ENCODE data around the gene CRAT. TPM values are rescaled to one million over a fixed set of nuclear protein-coding genes. Genes with fewer than 3 reads are reported as not detected.

Gene CRAT
- total and polyA plus RNA-seq, 2 experiments from 2014 or later, result 4.6 to 9.9 TPM

DNA sequence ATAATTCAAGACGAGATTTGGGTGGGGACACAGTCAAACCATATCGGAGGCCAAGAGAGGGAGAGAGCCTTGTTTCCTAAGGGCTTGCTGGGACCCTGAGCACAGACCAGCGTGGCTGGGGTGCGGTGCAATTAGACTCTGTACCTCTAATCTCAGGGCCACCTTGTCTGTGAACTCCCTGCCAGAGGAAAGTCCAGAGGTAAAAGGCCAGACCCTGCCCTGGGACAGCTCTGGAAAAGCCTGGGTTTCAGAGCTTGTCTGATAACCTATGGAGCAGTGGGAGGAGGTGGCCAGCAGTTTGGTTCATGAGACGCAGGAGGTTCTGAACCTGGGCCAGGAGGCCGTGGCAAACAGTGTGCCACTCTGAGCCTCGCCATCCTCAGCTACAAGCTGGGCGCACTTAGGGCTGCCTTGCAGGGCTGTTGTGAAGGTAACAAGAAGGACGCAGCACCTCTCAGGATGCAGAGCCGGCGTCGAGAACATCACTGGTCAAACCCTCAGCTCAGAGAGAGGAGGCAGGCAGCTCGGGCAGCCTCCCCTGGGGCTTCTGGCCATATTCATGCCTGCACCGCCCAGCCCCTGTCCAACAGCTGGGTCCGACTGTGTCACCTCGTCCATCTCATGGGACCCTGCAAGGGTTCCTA lies 34.5 kb downstream of the CRAT start:
- Histone ChIP-seq H3K79me2 (replicated peaks; ENCODE audit: insufficient read depth) (peaks cover 11% of the 10 kb centered on the region), H3K27ac (ENCODE audit: low read depth) (no peak overlapping the region), H3K27me3 (ENCODE audit: insufficient read depth) (no peaks in the 10 kb centered on the region), H3F3A (replicated peaks; ENCODE audit: low read depth) (0 out of 2 replicates have a peak, but pooled peaks cover 6% of the 10 kb centered on the region), H3K36me3 (ENCODE audit: insufficient read depth) (no peaks in the 10 kb centered on the region), H2AFZ (no peak overlapping the region), H3K4me2 (no peak overlapping the region), H4K20me1 (replicated peaks; ENCODE audit: insufficient read depth) (no peaks in the 10 kb centered on the region), H3K4me1 (ENCODE audit: insufficient read depth) (peaks cover 18% of the 10 kb centered on the region), H3K4me3 (no peak overlapping the region), H3K9me2 (ENCODE audit: insufficient read depth) (no peaks in the 10 kb centered on the region)
- Mint-ChIP-seq H3K27ac (no peak overlapping the region), H3K4me3 (no peak overlapping the region), H3K4me1 (peaks cover 22% of the 10 kb centered on the region), H3K36me3 (ENCODE audit: low read depth) (no peaks in the 10 kb centered on the region; the same call in 2 of the 3 replicates), H3K9me3 (no peaks in the 10 kb centered on the region), H3K27me3 (ENCODE audit: insufficient read depth, low read depth, poor library complexity) (peaks cover 12% of the 10 kb centered on the region)
- TF ChIP-seq, protein P1, sequence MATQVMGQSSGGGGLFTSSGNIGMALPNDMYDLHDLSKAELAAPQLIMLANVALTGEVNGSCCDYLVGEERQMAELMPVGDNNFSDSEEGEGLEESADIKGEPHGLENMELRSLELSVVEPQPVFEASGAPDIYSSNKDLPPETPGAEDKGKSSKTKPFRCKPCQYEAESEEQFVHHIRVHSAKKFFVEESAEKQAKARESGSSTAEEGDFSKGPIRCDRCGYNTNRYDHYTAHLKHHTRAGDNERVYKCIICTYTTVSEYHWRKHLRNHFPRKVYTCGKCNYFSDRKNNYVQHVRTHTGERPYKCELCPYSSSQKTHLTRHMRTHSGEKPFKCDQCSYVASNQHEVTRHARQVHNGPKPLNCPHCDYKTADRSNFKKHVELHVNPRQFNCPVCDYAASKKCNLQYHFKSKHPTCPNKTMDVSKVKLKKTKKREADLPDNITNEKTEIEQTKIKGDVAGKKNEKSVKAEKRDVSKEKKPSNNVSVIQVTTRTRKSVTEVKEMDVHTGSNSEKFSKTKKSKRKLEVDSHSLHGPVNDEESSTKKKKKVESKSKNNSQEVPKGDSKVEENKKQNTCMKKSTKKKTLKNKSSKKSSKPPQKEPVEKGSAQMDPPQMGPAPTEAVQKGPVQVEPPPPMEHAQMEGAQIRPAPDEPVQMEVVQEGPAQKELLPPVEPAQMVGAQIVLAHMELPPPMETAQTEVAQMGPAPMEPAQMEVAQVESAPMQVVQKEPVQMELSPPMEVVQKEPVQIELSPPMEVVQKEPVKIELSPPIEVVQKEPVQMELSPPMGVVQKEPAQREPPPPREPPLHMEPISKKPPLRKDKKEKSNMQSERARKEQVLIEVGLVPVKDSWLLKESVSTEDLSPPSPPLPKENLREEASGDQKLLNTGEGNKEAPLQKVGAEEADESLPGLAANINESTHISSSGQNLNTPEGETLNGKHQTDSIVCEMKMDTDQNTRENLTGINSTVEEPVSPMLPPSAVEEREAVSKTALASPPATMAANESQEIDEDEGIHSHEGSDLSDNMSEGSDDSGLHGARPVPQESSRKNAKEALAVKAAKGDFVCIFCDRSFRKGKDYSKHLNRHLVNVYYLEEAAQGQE (IDR thresholded peaks at IDR 0.05; ENCODE audit: unreplicated experiment), result no peak
- no peak for TF ChIP-seq ZNF114 (CRISPR knock-in tag; IDR thresholded peaks at IDR 0.05)
- TF ChIP-seq, protein P2, sequence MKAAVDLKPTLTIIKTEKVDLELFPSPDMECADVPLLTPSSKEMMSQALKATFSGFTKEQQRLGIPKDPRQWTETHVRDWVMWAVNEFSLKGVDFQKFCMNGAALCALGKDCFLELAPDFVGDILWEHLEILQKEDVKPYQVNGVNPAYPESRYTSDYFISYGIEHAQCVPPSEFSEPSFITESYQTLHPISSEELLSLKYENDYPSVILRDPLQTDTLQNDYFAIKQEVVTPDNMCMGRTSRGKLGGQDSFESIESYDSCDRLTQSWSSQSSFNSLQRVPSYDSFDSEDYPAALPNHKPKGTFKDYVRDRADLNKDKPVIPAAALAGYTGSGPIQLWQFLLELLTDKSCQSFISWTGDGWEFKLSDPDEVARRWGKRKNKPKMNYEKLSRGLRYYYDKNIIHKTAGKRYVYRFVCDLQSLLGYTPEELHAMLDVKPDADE (IDR thresholded peaks at IDR 0.05), result no peak
- no peak for TF ChIP-seq JUNB (IDR thresholded peaks at IDR 0.05; ENCODE audit: unreplicated experiment)
- no peak for TF ChIP-seq CREB1 (CRISPR knock-in tag; IDR thresholded peaks at IDR 0.05; ENCODE audit: low read depth)
- no peak for TF ChIP-seq EZH2 (IDR thresholded peaks at IDR 0.05; ENCODE audit: low read depth, unreplicated experiment)
- ATAC-seq (no peak), DNase-seq (ENCODE audit: low spot score) (no peak)

DNA sequence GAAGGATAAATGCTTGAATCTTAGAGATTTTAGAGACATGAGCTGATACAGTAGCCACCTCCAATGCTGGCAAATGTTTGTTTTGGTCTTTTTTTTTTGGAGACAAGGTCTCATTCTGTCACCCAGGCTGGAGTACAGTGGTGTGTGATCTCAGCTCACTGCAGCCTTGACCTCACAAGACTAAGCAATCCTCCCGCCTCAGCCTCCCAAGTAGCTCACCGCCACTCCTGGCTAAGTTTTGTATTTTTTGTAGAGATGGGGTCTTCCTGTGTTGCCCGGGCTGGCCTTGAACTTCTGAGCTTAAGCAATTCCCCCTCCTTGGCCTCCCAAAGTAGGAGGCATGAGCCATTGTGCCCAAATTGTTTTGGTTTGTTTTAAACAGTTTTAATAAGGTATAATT lies 36.5 kb downstream of the CRAT start:
- H3F3A ChIP-seq (replicated peaks; ENCODE audit: low read depth), result 0 out of 2 replicates have a peak, but pooled peaks cover 6% of the 10 kb centered on the region
- 0 out of 2 replicates have a peak overlapping the region, but pooled peaks have one; percentile 36 for H3K27ac ChIP-seq (ENCODE audit: low read depth)
- no peak overlapping the region for H2AFZ ChIP-seq
- no peak for DNase-seq (ENCODE audit: low spot score)
- no peaks in the 10 kb centered on the region; the same call in 2 of the 3 replicates for H3K36me3 Mint-ChIP-seq (ENCODE audit: low read depth)
- H3K27me3 Mint-ChIP-seq (ENCODE audit: insufficient read depth, low read depth, poor library complexity), result peaks cover 7% of the 10 kb centered on the region
- peaks cover 26% of the 10 kb centered on the region for H3K4me1 Mint-ChIP-seq
- peaks cover 3% of the 10 kb centered on the region; the same call in 1 of the 2 replicates for H3K79me2 ChIP-seq (replicated peaks; ENCODE audit: insufficient read depth)
- no peaks in the 10 kb centered on the region for H3K27me3 ChIP-seq (ENCODE audit: insufficient read depth)
- H3K36me3 ChIP-seq (ENCODE audit: insufficient read depth), result no peaks in the 10 kb centered on the region
- no peak overlapping the region for H3K27ac Mint-ChIP-seq
- H3K4me3 Mint-ChIP-seq, result no peak overlapping the region
- H3K4me3 ChIP-seq, result no peak overlapping the region
- H3K4me1 ChIP-seq (ENCODE audit: insufficient read depth), result peaks cover 26% of the 10 kb centered on the region
- no peaks in the 10 kb centered on the region for H3K9me2 ChIP-seq (ENCODE audit: insufficient read depth)
- no peaks in the 10 kb centered on the region; the same call in 2 of the 3 replicates for H3K9me3 Mint-ChIP-seq
- H3K4me2 ChIP-seq, result no peak overlapping the region
- ATAC-seq, result no peak
- H4K20me1 ChIP-seq (replicated peaks; ENCODE audit: insufficient read depth), result no peaks in the 10 kb centered on the region
- TF ChIP-seq, protein P1 (IDR thresholded peaks at IDR 0.05; ENCODE audit: unreplicated experiment), result no peak
- TF ChIP-seq, protein P2 (IDR thresholded peaks at IDR 0.05), result no peak
- TF ChIP-seq EZH2phosphoT487 (IDR thresholded peaks at IDR 0.05; ENCODE audit: unreplicated experiment) (no peak), CREB1 (CRISPR knock-in tag; IDR thresholded peaks at IDR 0.05; ENCODE audit: low read depth) (no peak)

All from GM23338 (cell line).